Mucosa of stomach (tissue), 1 donor: ENCODE results near the gene COL3A1.

ENCODE experiments used
- H3K27me3 ChIP-seq: one replicate; pipeline ENCODE4 v1.7.0; 2013; ENCODE audit warnings: mild to moderate bottlenecking, low read length; ENCODE audit not compliant: control insufficient read depth, insufficient read depth
- H3K36me3 ChIP-seq: one replicate; pipeline ENCODE4 v1.7.0; 2013; ENCODE audit warnings: low read length; ENCODE audit not compliant: control insufficient read depth, insufficient read depth
- H3K4me1 ChIP-seq: one replicate; pipeline ENCODE4 v1.7.0; 2013; ENCODE audit warnings: mild to moderate bottlenecking, low read length; ENCODE audit not compliant: control insufficient read depth, insufficient read depth
- H3K4me3 ChIP-seq: one replicate; pipeline ENCODE4 v1.7.0; 2013; ENCODE audit warnings: low read length
- H3K9ac ChIP-seq: one replicate; pipeline ENCODE4 v1.7.0; 2013; ENCODE audit warnings: mild to moderate bottlenecking, low read length, moderate library complexity
- H3K9me3 ChIP-seq: one replicate; pipeline ENCODE4 v1.7.0; 2013; ENCODE audit warnings: mild to moderate bottlenecking, low read length, moderate library complexity; ENCODE audit not compliant: control insufficient read depth
- donor health status: Pancreatic carcinoma.

Gene COL3A1

DNA sequence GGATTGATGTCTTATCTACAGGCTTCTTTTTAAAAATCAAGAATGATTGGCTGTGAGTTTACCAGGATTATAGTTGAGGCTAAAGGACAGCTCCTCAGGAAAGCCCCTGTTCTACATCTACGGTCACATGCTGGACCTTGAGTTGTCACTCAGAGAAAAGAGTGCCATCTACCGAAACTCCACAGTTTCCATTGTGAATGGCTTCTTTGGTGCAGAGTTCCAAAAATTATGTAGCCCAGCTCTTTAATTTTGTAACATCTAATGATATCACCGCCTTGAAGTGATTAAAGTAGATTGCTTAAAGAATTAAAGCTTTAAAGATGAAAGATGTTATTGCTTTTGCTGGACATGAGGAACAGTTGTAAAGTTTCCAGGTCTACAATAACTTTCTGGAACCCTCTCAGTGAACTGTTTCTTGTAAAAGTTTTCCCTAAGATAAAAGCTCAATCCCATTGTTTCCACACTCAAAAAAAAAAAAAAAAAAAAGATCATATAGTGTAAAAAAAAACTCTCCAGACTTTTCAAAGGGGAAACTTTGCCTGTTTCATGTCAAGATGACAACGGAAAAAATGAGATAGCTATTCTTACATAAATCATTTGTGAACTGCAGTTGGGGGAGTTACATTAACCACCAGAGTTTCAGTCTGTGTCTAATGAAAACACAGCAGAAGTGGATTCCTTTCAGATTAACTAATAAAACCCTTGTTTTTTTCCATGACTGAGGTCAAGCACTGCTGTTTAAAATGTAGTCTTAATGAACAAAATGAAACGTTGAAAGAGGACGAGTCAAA, 4.3 kb downstream of the COL3A1 start:
- Histone ChIP-seq H3K4me3 (no peak overlapping the region), H3K27me3 (no peaks in the 10 kb centered on the region), H3K9me3 (no peaks in the 10 kb centered on the region), H3K36me3 (no peaks in the 10 kb centered on the region), H3K4me1 (no peaks in the 10 kb centered on the region), H3K9ac (no peak overlapping the region)

- Histone ChIP-seq H3K36me3 (no peaks in the 10 kb centered on the region), H3K9me3 (no peaks in the 10 kb centered on the region), H3K4me1 (no peaks in the 10 kb centered on the region), H3K9ac (peak overlapping the region; percentile 16), H3K4me3 (no peak overlapping the region), H3K27me3 (no peaks in the 10 kb centered on the region)
These were observed 5.3 kb downstream of the COL3A1 start for GRCh38 chr2:188979187-188980114.

DNA sequence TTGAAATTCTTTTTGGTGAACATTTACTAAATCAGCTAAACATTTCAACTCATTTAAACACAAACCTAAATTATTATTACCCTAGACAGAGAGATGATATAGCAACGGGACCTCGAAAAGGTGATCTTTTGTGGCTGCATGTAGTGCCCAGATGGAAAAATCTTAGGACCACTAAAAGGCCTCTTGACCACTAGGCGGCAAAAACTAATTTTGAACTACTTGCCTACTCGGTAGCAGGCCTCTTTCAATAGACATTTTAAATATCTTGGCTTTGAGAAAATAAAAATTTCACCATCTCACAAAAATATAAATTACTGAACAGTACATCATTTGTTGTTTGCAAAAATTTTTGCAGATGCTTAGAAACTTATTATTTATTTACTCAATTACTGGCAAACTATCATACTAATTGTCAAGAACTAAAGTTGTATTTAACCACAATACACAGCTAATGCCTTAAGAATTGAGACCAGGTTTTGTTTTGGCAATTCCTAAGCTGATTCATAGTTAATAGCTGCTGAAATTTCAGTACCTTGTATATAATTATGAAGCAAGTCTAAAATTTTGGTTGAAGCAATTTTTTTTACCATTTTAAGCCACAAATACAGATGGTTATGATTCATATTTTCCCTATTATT, 9.4 kb downstream of the COL3A1 start:
- H3K9ac ChIP-seq: no peak overlapping the region
- H3K9me3 ChIP-seq: no peaks in the 10 kb centered on the region
- no peaks in the 10 kb centered on the region for H3K4me1 ChIP-seq
- no peaks in the 10 kb centered on the region for H3K36me3 ChIP-seq
- H3K27me3 ChIP-seq: no peaks in the 10 kb centered on the region
- no peak overlapping the region for H3K4me3 ChIP-seq

- Histone ChIP-seq H3K4me3 (no peak overlapping the region), H3K36me3 (no peaks in the 10 kb centered on the region), H3K4me1 (no peaks in the 10 kb centered on the region), H3K27me3 (no peaks in the 10 kb centered on the region), H3K9me3 (no peaks in the 10 kb centered on the region), H3K9ac (no peak overlapping the region)
These were observed 9.9 kb downstream of the COL3A1 start for GRCh38 chr2:188984065-188984491.

DNA sequence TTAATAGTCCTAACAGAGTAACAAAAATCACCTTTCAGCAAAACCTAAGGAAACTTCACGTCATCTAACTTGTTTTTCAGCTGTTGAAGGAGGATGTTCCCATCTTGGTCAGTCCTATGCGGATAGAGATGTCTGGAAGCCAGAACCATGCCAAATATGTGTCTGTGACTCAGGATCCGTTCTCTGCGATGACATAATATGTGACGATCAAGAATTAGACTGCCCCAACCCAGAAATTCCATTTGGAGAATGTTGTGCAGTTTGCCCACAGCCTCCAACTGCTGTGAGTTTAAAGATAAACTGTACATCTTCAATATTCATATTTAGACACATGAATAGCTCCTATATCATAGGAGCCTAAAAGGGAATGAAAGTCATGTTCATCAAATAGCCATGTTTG, 10.5 kb downstream of the COL3A1 start:
- Histone ChIP-seq H3K27me3 (no peaks in the 10 kb centered on the region), H3K9ac (no peak overlapping the region), H3K4me3 (no peak overlapping the region), H3K9me3 (no peaks in the 10 kb centered on the region), H3K4me1 (no peaks in the 10 kb centered on the region), H3K36me3 (no peaks in the 10 kb centered on the region)

GRCh38 chr2:188986839-188987238, 12.7 kb downstream of the COL3A1 start:
- H3K9me3 ChIP-seq: no peaks in the 10 kb centered on the region

GRCh38 chr2:188993247-188993646, 19.1 kb downstream of the COL3A1 start:
- Histone ChIP-seq H3K4me3 (no peak overlapping the region), H3K27me3 (no peaks in the 10 kb centered on the region), H3K9ac (no peak overlapping the region), H3K9me3 (no peaks in the 10 kb centered on the region), H3K4me1 (no peaks in the 10 kb centered on the region), H3K36me3 (no peaks in the 10 kb centered on the region)

More at GRCh38 chr2:188986839-188987238, 12.7 kb downstream of the COL3A1 start:
- Histone ChIP-seq H3K4me3 (no peak overlapping the region), H3K27me3 (no peaks in the 10 kb centered on the region), H3K9ac (no peak overlapping the region), H3K36me3 (no peaks in the 10 kb centered on the region), H3K4me1 (no peaks in the 10 kb centered on the region)

DNA sequence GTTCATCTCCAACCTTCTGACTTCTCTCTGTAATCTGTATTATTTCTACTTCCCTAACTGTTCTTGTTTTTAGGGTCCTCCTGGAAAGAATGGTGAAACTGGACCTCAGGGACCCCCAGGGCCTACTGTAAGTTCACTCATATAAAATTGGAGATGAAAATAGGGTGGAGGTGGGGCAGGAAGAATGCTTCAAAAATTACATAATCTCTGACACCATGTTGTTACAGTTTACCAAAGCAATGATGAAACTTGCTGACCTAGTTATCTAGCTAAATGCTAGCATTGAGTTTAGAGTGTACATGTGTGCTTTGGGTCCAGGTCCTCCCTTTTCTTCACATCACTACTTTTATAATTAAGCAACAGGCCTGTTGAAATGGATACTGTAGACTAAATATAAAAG, 23.1 kb downstream of the COL3A1 start:
- Histone ChIP-seq H3K9ac (no peak overlapping the region), H3K9me3 (no peaks in the 10 kb centered on the region), H3K36me3 (no peaks in the 10 kb centered on the region), H3K4me1 (no peaks in the 10 kb centered on the region), H3K27me3 (no peaks in the 10 kb centered on the region), H3K4me3 (no peak overlapping the region)

DNA sequence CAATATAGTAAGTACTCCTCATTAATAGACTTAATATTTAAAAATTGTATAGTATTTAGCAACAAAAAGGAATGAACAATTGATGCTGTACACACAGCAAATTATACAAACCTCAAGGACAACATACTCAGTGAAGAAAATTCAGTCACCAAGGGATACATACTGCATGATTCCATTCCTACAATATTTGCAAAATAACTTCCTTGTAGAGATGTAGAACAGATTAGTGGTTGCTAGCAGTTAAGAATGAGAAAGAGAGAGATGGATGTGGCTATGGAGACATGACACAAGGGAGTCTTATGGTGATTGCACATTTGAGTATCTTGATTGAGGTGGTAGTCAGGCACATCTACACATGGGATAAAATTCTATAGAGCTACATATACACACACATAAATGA, 26.0 kb downstream of the COL3A1 start:
- Histone ChIP-seq H3K27me3 (no peaks in the 10 kb centered on the region), H3K9ac (no peak overlapping the region), H3K9me3 (no peaks in the 10 kb centered on the region), H3K4me1 (no peaks in the 10 kb centered on the region), H3K36me3 (no peaks in the 10 kb centered on the region), H3K4me3 (no peak overlapping the region)

- H3K36me3 ChIP-seq: no peaks in the 10 kb centered on the region
- H3K4me1 ChIP-seq: no peaks in the 10 kb centered on the region
- H3K4me3 ChIP-seq: no peak overlapping the region
- no peak overlapping the region for H3K9ac ChIP-seq
- H3K27me3 ChIP-seq: no peaks in the 10 kb centered on the region
- H3K9me3 ChIP-seq: no peaks in the 10 kb centered on the region
These were observed 27.9 kb downstream of the COL3A1 start for GRCh38 chr2:189002079-189002478.

GRCh38 chr2:189008555-189009262, 34.5 kb downstream of the COL3A1 start:
- no peak overlapping the region for H3K4me3 ChIP-seq
- no peak overlapping the region for H3K9ac ChIP-seq
- no peaks in the 10 kb centered on the region for H3K4me1 ChIP-seq
- H3K27me3 ChIP-seq: no peaks in the 10 kb centered on the region
- no peaks in the 10 kb centered on the region for H3K36me3 ChIP-seq
- H3K9me3 ChIP-seq: no peaks in the 10 kb centered on the region
